Upper lobe of left lung (tissue), 4 donors: ENCODE data around the gene ZSCAN10.
"Not testable (repeated sequence)": the region's sequence is repeated elsewhere in the genome, so short reads cannot be mapped to it uniquely, and the experiment has no call there.

ENCODE experiments used
- POLR2A ChIP-seq, 4 donors: fragments of 450-650 bp; IDR thresholded peaks; one replicate each; pipeline ENCODE4 v1.5.1; 2016 to 2017; ENCODE audit warnings: antibody characterized with exemption in 4 of 4, mild to moderate bottlenecking in 2 of 4
- POLR2AphosphoS5 ChIP-seq, 2 donors: sonication (generic); formaldehyde crosslinking; IDR thresholded peaks; one replicate each; pipeline ENCODE4 v1.5.1; 2017; ENCODE audit warnings: antibody characterized with exemption in 2 of 2
- TF ChIP-seq, protein P1 (sequence below), 6 experiments: fragments of 450-650 bp in 4 of 6; fragments of 200-600 bp in 2 of 6; sonication (generic) in 2 of 6; IDR thresholded peaks; one replicate each; pipeline ENCODE4 v1.5.1; 2016 to 2019; ENCODE audit warnings: antibody characterized with exemption in 6 of 6

DNA sequence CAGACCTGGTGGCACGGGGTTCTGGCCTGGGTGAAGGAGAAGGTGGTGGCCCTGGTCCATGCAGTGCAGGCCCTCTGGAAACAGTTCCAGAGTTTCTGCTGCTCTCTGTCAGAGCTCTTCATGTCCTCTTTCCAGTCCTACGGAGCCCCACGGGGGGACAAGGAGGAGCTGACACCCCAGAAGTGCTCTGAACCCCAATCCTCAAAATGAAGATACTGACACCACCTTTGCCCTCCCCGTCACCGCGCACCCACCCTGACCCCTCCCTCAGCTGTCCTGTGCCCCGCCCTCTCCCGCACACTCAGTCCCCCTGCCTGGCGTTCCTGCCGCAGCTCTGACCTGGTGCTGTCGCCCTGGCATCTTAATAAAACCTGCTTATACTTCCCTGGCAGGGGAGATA, 29.9 kb downstream of the ZSCAN10 start:
- TF ChIP-seq, protein P1, sequence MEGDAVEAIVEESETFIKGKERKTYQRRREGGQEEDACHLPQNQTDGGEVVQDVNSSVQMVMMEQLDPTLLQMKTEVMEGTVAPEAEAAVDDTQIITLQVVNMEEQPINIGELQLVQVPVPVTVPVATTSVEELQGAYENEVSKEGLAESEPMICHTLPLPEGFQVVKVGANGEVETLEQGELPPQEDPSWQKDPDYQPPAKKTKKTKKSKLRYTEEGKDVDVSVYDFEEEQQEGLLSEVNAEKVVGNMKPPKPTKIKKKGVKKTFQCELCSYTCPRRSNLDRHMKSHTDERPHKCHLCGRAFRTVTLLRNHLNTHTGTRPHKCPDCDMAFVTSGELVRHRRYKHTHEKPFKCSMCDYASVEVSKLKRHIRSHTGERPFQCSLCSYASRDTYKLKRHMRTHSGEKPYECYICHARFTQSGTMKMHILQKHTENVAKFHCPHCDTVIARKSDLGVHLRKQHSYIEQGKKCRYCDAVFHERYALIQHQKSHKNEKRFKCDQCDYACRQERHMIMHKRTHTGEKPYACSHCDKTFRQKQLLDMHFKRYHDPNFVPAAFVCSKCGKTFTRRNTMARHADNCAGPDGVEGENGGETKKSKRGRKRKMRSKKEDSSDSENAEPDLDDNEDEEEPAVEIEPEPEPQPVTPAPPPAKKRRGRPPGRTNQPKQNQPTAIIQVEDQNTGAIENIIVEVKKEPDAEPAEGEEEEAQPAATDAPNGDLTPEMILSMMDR (IDR thresholded peaks at IDR 0.05), result not testable (repeated sequence)
- not testable (repeated sequence) for TF ChIP-seq POLR2A, POLR2AphosphoS5 (IDR thresholded peaks at IDR 0.05)
